HEK293 (cell line): Measurements from ENCODE around the gene LEFTY1.

Source experiments
- CTCF ChIA-PET: fragments of 350-600 bp; formaldehyde crosslinking; extraction: SDS; loops from one replicate; lab custom pipeline; 2021; ENCODE audit warnings: antibody characterized with exemption; lab: Yijun Ruan, JAX
- POLR2A ChIA-PET: fragments of 300-600 bp; formaldehyde crosslinking; extraction: SDS; loops from one replicate; lab custom pipeline; 2020; ENCODE audit warnings: antibody characterized with exemption, inconsistent platforms; lab: Yijun Ruan, JAX
- H3K27ac ChIP-seq: fragments of 200-500 bp; sonication (Bioruptor generic); 2 replicates; pipeline ENCODE4 v1.5.1; 2014; ENCODE audit warnings: low read depth, low read length, control low read depth, inconsistent platforms; ENCODE audit errors: extremely low read depth
- H3K36me3 ChIP-seq, 2 experiments: fragments of 200-500 bp in 1 of 2; sonication (Bioruptor generic) in 1 of 2; 1 replicate in 1 of 2; 2 replicates in 1 of 2; pipeline ENCODE4 v1.5.1; 2014 to 2017; ENCODE audit warnings: inconsistent platforms in 2 of 2, low read length in 2 of 2; ENCODE audit not compliant: control insufficient read depth in 2 of 2, insufficient read depth in 1 of 2
- H3K4me1 ChIP-seq: fragments of 200-500 bp; sonication (Bioruptor generic); 2 replicates; pipeline ENCODE4 v1.5.1; 2014; ENCODE audit warnings: mild to moderate bottlenecking, low read length, inconsistent platforms; ENCODE audit not compliant: control insufficient read depth, insufficient read depth
- H3K4me3 ChIP-seq: 2 replicates; pipeline ENCODE4 v1.5.1; 2011; ENCODE audit warnings: low read depth, mild to moderate bottlenecking, control low read depth, low read length, moderate library complexity
- H3K9me3 ChIP-seq: fragments of 200-500 bp; sonication (Bioruptor generic); 2 replicates; pipeline ENCODE4 v1.5.1; 2014; ENCODE audit warnings: low read depth, low read length, inconsistent platforms; ENCODE audit not compliant: control insufficient read depth, insufficient read depth
- CTCF ChIP-seq: fragments of 450-650 bp; formaldehyde crosslinking; IDR thresholded peaks from 2 replicates; pipeline ENCODE4 v1.5.1; 2016; ENCODE audit warnings: missing biosample characterization, missing genetic modification characterization
- GLIS1 ChIP-seq: fragments of 450-650 bp; formaldehyde crosslinking; IDR thresholded peaks from 2 replicates; pipeline ENCODE4 v1.5.1; 2016; ENCODE audit warnings: missing biosample characterization, missing genetic modification characterization
- IKZF3 ChIP-seq: fragments of 450-650 bp; IDR thresholded peaks from 2 replicates; pipeline ENCODE4 v1.5.0; 2018; ENCODE audit warnings: missing biosample characterization, mild to moderate bottlenecking, missing genetic modification characterization, moderate library complexity
- REST ChIP-seq: fragments of 450-650 bp; formaldehyde crosslinking; IDR thresholded peaks from 2 replicates; pipeline ENCODE4 v1.5.1; 2016; ENCODE audit warnings: missing biosample characterization, missing genetic modification characterization
- SCRT1 ChIP-seq: fragments of 450-650 bp; formaldehyde crosslinking; IDR thresholded peaks from 2 replicates; pipeline ENCODE4 v1.5.1; 2016; ENCODE audit warnings: missing biosample characterization, missing genetic modification characterization, borderline replicate concordance
- SCRT2 ChIP-seq: fragments of 450-650 bp; formaldehyde crosslinking; IDR thresholded peaks from 2 replicates; pipeline ENCODE4 v1.5.1; 2016; ENCODE audit warnings: missing biosample characterization, missing genetic modification characterization
- YY2 ChIP-seq: fragments of 450-650 bp; formaldehyde crosslinking; IDR thresholded peaks from 2 replicates; pipeline ENCODE4 v1.5.1; 2016; ENCODE audit warnings: missing biosample characterization, missing genetic modification characterization
- ZBTB21 ChIP-seq: fragments of 450-650 bp; formaldehyde crosslinking; IDR thresholded peaks from 2 replicates; pipeline ENCODE4 v1.5.1; 2017; ENCODE audit warnings: missing biosample characterization, missing genetic modification characterization
- ZFP37 ChIP-seq: fragments of 450-650 bp; formaldehyde crosslinking; IDR thresholded peaks from 2 replicates; pipeline ENCODE4 v1.5.1; 2016; ENCODE audit warnings: missing biosample characterization, missing genetic modification characterization
- ZIC2 ChIP-seq: fragments of 450-650 bp; formaldehyde crosslinking; IDR thresholded peaks from 2 replicates; pipeline ENCODE4 v1.5.1; 2016; ENCODE audit warnings: missing biosample characterization, missing genetic modification characterization
- ZNF211 ChIP-seq: fragments of 450-650 bp; formaldehyde crosslinking; IDR thresholded peaks from 2 replicates; pipeline ENCODE4 v1.5.1; 2016; ENCODE audit warnings: low read depth, missing biosample characterization, missing genetic modification characterization
- ZNF292 ChIP-seq: fragments of 450-650 bp; formaldehyde crosslinking; IDR thresholded peaks from 2 replicates; pipeline ENCODE4 v1.5.1; 2016; ENCODE audit warnings: low read depth, missing biosample characterization, missing genetic modification characterization, borderline replicate concordance
- ZNF341 ChIP-seq: fragments of 450-650 bp; formaldehyde crosslinking; IDR thresholded peaks from 2 replicates; pipeline ENCODE4; 2016; ENCODE audit warnings: low read depth, missing biosample characterization, missing genetic modification characterization
- ZNF398 ChIP-seq: fragments of 450-650 bp; formaldehyde crosslinking; IDR thresholded peaks from 2 replicates; pipeline ENCODE4 v1.5.1; 2017; ENCODE audit warnings: missing biosample characterization, missing genetic modification characterization
- ZNF488 ChIP-seq: fragments of 450-650 bp; formaldehyde crosslinking; IDR thresholded peaks from 2 replicates; pipeline ENCODE4 v1.5.1; 2016; ENCODE audit warnings: missing biosample characterization, missing genetic modification characterization
- ZNF561 ChIP-seq: fragments of 450-650 bp; IDR thresholded peaks from 2 replicates; pipeline ENCODE4 v1.5.1; 2018; ENCODE audit warnings: missing biosample characterization, missing genetic modification characterization, borderline replicate concordance
- ZNF600 ChIP-seq: fragments of 450-650 bp; formaldehyde crosslinking; IDR thresholded peaks from 2 replicates; pipeline ENCODE4 v1.5.1; 2016; ENCODE audit warnings: missing biosample characterization, missing genetic modification characterization

Gene LEFTY1

GRCh38 chr1:225880222-225880588 is 8.7 kb downstream of the LEFTY1 start (continued):
- TF ChIP-seq REST (tag by site-specific recombination) (peak; percentile 94), ZNF488 (tag by site-specific recombination) (no peak)

GRCh38 chr1:225879521-225880221 is 9.3 kb downstream of the LEFTY1 start:
- POLR2A ChIA-PET: interaction anchor here (0.6 to 1.1 kb wide), 2 partner anchors 226 to 395 kb away, joined by 3 read pairs; no protein-coding TSS in a partner anchor
- H3K4me3 ChIP-seq: no peak overlapping the region
- no peak overlapping the region for H3K27ac ChIP-seq
- no peaks in the 10 kb centered on the region for H3K9me3 ChIP-seq
- CTCF ChIA-PET: interaction anchor here (0.6 to 1.9 kb wide), 3 partner anchors 33 to 86 kb away, joined by 3 to 5 read pairs (median 4); no protein-coding TSS in a partner anchor
- peaks cover 0 to 25% of the 10 kb centered on the region in 2 experiments; a peak in 2 of 3 replicates for H3K36me3 ChIP-seq
- TF ChIP-seq SCRT2 (tag by site-specific recombination) (peak; percentile 96), ZNF341 (tag by site-specific recombination) (peak; percentile 24; the same call in 1 of the 2 replicates), ZNF561 (tag by site-specific recombination) (no peak), ZNF211 (no peak), SCRT1 (tag by site-specific recombination) (peak; percentile 81), ZIC2 (tag by site-specific recombination) (peak; percentile 82), ZNF398 (tag by site-specific recombination) (peak; percentile 54)
- no peaks in the 10 kb centered on the region; the same call in 1 of the 2 replicates for H3K4me1 ChIP-seq

GRCh38 chr1:225878282-225878681 is 10.7 kb downstream of the LEFTY1 start:
- CTCF ChIA-PET: interaction anchor here (0.6 to 2.6 kb wide), 11 partner anchors 11 to 415 kb away, joined by 3 to 14 read pairs (median 3); partner anchors contain the start of gene LEFTY1

GRCh38 chr1:225877580-225877979 is 11.4 kb downstream of the LEFTY1 start:
- H3K36me3 ChIP-seq: peaks cover 0 to 43% of the 10 kb centered on the region in 2 experiments; a peak in 2 of 3 replicates
- H3K27ac ChIP-seq: no peak overlapping the region
- H3K4me3 ChIP-seq: no peak overlapping the region
- CTCF ChIA-PET: interaction anchor here (0.5 to 2.6 kb wide), 19 partner anchors 9 to 545 kb away, joined by 3 to 14 read pairs (median 4); partner anchors contain the start of gene LEFTY1
- TF ChIP-seq ZNF292 (tag by site-specific recombination) (no peak), CTCF (tag by site-specific recombination) (peak; percentile 85), GLIS1 (peak; percentile 6; the same call in 1 of the 2 replicates), IKZF3 (tag by site-specific recombination) (0 out of 2 replicates have a peak, but pooled peaks have one; percentile 3), ZNF600 (tag by site-specific recombination) (peak; percentile 59; the same call in 1 of the 2 replicates), ZBTB21 (tag by site-specific recombination) (no peak)
- TF ChIP-seq, all 188 proteins: peak for 4
- no peaks in the 10 kb centered on the region for H3K9me3 ChIP-seq
- POLR2A ChIA-PET: interaction anchor here (1.0 kb wide), 1 partner anchor 9 kb away, joined by 4 read pairs; no protein-coding TSS in a partner anchor
- no peaks in the 10 kb centered on the region; the same call in 1 of the 2 replicates for H3K4me1 ChIP-seq

More at GRCh38 chr1:225878282-225878681, 10.7 kb downstream of the LEFTY1 start:
- Histone ChIP-seq H3K9me3 (no peaks in the 10 kb centered on the region), H3K27ac (no peak overlapping the region), H3K4me1 (no peaks in the 10 kb centered on the region; the same call in 1 of the 2 replicates), H3K36me3 (peaks cover 0 to 38% of the 10 kb centered on the region in 2 experiments; a peak in 2 of 3 replicates), H3K4me3 (no peak overlapping the region)
- POLR2A ChIA-PET: interaction anchor here (0.8 kb wide), 1 partner anchor 20 kb away, joined by 4 read pairs; no protein-coding TSS in a partner anchor
- TF ChIP-seq YY2 (tag by site-specific recombination) (no peak), ZFP37 (tag by site-specific recombination) (peak; percentile 80; the same call in 1 of the 2 replicates)
